ENCODE results near the gene SERHL2. TPM values are rescaled to one million over a fixed set of nuclear protein-coding genes. Genes with fewer than 3 reads are reported as not detected.
"Not testable (repeated sequence)": the region's sequence is repeated elsewhere in the genome, so short reads cannot be mapped to it uniquely, and the experiment has no call there.

The SERHL2 gene
- total RNA-seq, 8 experiments from 2014 or later = 0.54 to 3.0 (median 1.9) TPM

GRCh38 chr22:42519525-42520401, 34.0 kb upstream of the SERHL2 start, which contains the start of gene RRP7A:
Gene RRP7A, minus strand, starts transcription at chr22:42519796. Its CDS starts 10 bp downstream, at chr22:42519786.
- Histone ChIP-seq H3K4me1 (replicated peaks in 1 of 2) (peaks cover 6% of the 10 kb centered on the region in 2 donors), H3K4me3 (peak within 1 kb of the TSS; percentile 82 to 100 (median 95)), H3K27ac (peak within 1 kb of the TSS; percentile 77 to 81)
- WGBS, 10 experiments = 14 to 100% (median 67%) methylated on average over 1 to 4 of the region's 65 CpGs; no CpG with 5 or more reads in 5 of the 10 experiments
- peak; percentile 88 to 96 (median 90) for ATAC-seq (replicated peaks in 6 of 8)
- in situ Hi-C loops (cut with MboI; ENCODE audit: low pct_unique_long_range_greater_than_20kb in 2 of 9, low sequenced_read_pairs in 9 of 9, unreplicated experiment in 9 of 9) = no loop called here

- Histone ChIP-seq H3K27ac (no peak overlapping the region), H3K4me1 (replicated peaks in 1 of 2) (peaks cover 6% of the 10 kb centered on the region in 2 donors), H3K4me3 (no peak overlapping the region)
- WGBS, 10 experiments = 60 to 100% (median 91%) methylated on average over 1 to 9 of the region's 9 CpGs
- no peak for ATAC-seq (replicated peaks in 6 of 8)
- in situ Hi-C loops (cut with MboI; ENCODE audit: low pct_unique_long_range_greater_than_20kb in 2 of 9, low sequenced_read_pairs in 9 of 9, unreplicated experiment in 9 of 9) = no loop called here
These were observed 32.6 kb upstream of the SERHL2 start for GRCh38 chr22:42521228-42521546.

- no peak overlapping the region for H3K4me3 ChIP-seq
- no peak overlapping the region for H3K27ac ChIP-seq
- ATAC-seq (replicated peaks in 6 of 8) = no peak
- H3K4me1 ChIP-seq (replicated peaks in 1 of 2) = peaks cover 6% of the 10 kb centered on the region in 2 donors
- in situ Hi-C loops (cut with MboI; ENCODE audit: low pct_unique_long_range_greater_than_20kb in 2 of 9, low sequenced_read_pairs in 9 of 9, unreplicated experiment in 9 of 9) = no loop called here
- WGBS, 10 experiments = 45 to 100% (median 93%) methylated on average over 1 to 15 of the region's 15 CpGs; no CpG with 5 or more reads in 4 of the 10 experiments
These were observed 31.2 kb upstream of the SERHL2 start for GRCh38 chr22:42522546-42522945.

- Histone ChIP-seq H3K27ac (no peak overlapping the region), H3K4me3 (no peak overlapping the region), H3K4me1 (replicated peaks in 1 of 2) (peaks cover 3 to 6% of the 10 kb centered on the region in 2 donors)
- in situ Hi-C loops (cut with MboI; ENCODE audit: low pct_unique_long_range_greater_than_20kb in 2 of 9, low sequenced_read_pairs in 9 of 9, unreplicated experiment in 9 of 9) = no loop called here
- WGBS, 10 experiments = 51 to 100% (median 96%) methylated on average over 1 to 7 of the region's 11 CpGs; no CpG with 5 or more reads in 3 of the 10 experiments
- no peak for ATAC-seq (replicated peaks in 6 of 8)
These were observed 25.0 kb upstream of the SERHL2 start for GRCh38 chr22:42528591-42529307.

- WGBS, 10 experiments = 45 to 100% (median 84%) methylated on average over 1 to 8 of the region's 8 CpGs; no CpG with 5 or more reads in 3 of the 10 experiments
- ATAC-seq (replicated peaks in 6 of 8); in situ Hi-C loops (cut with MboI; ENCODE audit: low pct_unique_long_range_greater_than_20kb in 2 of 9, low sequenced_read_pairs in 9 of 9, unreplicated experiment in 9 of 9); H3K27ac ChIP-seq; H3K4me3 ChIP-seq; H3K4me1 ChIP-seq (replicated peaks in 1 of 2): not testable (repeated sequence)
These were observed 24.3 kb upstream of the SERHL2 start for GRCh38 chr22:42529435-42529834.

- ATAC-seq (replicated peaks in 6 of 8); H3K4me1 ChIP-seq (replicated peaks in 1 of 2); in situ Hi-C loops (cut with MboI; ENCODE audit: low pct_unique_long_range_greater_than_20kb in 2 of 9, low sequenced_read_pairs in 9 of 9, unreplicated experiment in 9 of 9); H3K4me3 ChIP-seq; H3K27ac ChIP-seq: not testable (repeated sequence)
- 70 to 100% (median 92%) methylated on average over 1 to 22 of the region's 24 CpGs; no CpG with 5 or more reads in 3 of the 10 experiments for whole genome bisulfite sequencing, 10 experiments
These were observed 22.2 kb upstream of the SERHL2 start for GRCh38 chr22:42531401-42532084.

GRCh38 chr22:42533638-42533977, 20.1 kb upstream of the SERHL2 start:
- 50 to 88% (median 67%) methylated on average over 1 to 6 of the region's 8 CpGs; no CpG with 5 or more reads in 4 of the 10 experiments for WGBS, 10 experiments
- no peak for ATAC-seq (replicated peaks in 6 of 8)

GRCh38 chr22:42535082-42535731, 18.5 kb upstream of the SERHL2 start:
- H3K4me3 ChIP-seq; H3K27ac ChIP-seq; in situ Hi-C loops (cut with MboI; ENCODE audit: low pct_unique_long_range_greater_than_20kb in 2 of 9, low sequenced_read_pairs in 9 of 9, unreplicated experiment in 9 of 9); H3K4me1 ChIP-seq (replicated peaks in 1 of 2): not testable (repeated sequence)
- no CpG with 5 or more reads among the region's 14 CpGs for WGBS, 10 experiments
- ATAC-seq (replicated peaks in 6 of 8) = peak in 5 of 8 experiments; percentile 73 to 91 (median 79)

More at GRCh38 chr22:42533638-42533977, 20.1 kb upstream of the SERHL2 start:
- in situ Hi-C loops (cut with MboI; ENCODE audit: low pct_unique_long_range_greater_than_20kb in 2 of 9, low sequenced_read_pairs in 9 of 9, unreplicated experiment in 9 of 9) = no loop called here
- Histone ChIP-seq H3K4me3 (no peak overlapping the region), H3K27ac (no peak overlapping the region), H3K4me1 (replicated peaks in 1 of 2) (peaks cover 6 to 8% of the 10 kb centered on the region in 2 donors)

- no peak overlapping the region for H3K4me3 ChIP-seq
- no peak overlapping the region for H3K27ac ChIP-seq
- 40 to 100% (median 77%) methylated on average over 1 to 5 of the region's 7 CpGs; no CpG with 5 or more reads in 1 of the 10 experiments for WGBS, 10 experiments
- H3K4me1 ChIP-seq (replicated peaks in 1 of 2) = peaks cover 6 to 8% of the 10 kb centered on the region in 2 donors
- in situ Hi-C loops (cut with MboI; ENCODE audit: low pct_unique_long_range_greater_than_20kb in 2 of 9, low sequenced_read_pairs in 9 of 9, unreplicated experiment in 9 of 9) = no loop called here
- no peak for ATAC-seq (replicated peaks in 6 of 8)
These were observed 17.6 kb upstream of the SERHL2 start for GRCh38 chr22:42536166-42536565.

GRCh38 chr22:42536634-42537033, 17.1 kb upstream of the SERHL2 start:
- 80 to 100% (median 90%) methylated on average over 1 to 11 of the region's 18 CpGs; no CpG with 5 or more reads in 3 of the 10 experiments for WGBS, 10 experiments
- ATAC-seq (replicated peaks in 6 of 8); H3K4me1 ChIP-seq (replicated peaks in 1 of 2); H3K27ac ChIP-seq; in situ Hi-C loops (cut with MboI; ENCODE audit: low pct_unique_long_range_greater_than_20kb in 2 of 9, low sequenced_read_pairs in 9 of 9, unreplicated experiment in 9 of 9); H3K4me3 ChIP-seq: not testable (repeated sequence)

- 50 to 100% (median 72%) methylated on average over 1 to 3 of the region's 14 CpGs; no CpG with 5 or more reads in 4 of the 10 experiments for WGBS, 10 experiments
- in situ Hi-C loops (cut with MboI; ENCODE audit: low pct_unique_long_range_greater_than_20kb in 2 of 9, low sequenced_read_pairs in 9 of 9, unreplicated experiment in 9 of 9); H3K27ac ChIP-seq; H3K4me3 ChIP-seq; H3K4me1 ChIP-seq (replicated peaks in 1 of 2): not testable (repeated sequence)
- ATAC-seq (replicated peaks in 6 of 8) = peak in 7 of 8 experiments; percentile 32 to 90 (median 69)
These were observed 16.4 kb upstream of the SERHL2 start for GRCh38 chr22:42537199-42537831.

- in situ Hi-C loops (cut with MboI; ENCODE audit: low pct_unique_long_range_greater_than_20kb in 2 of 9, low sequenced_read_pairs in 9 of 9, unreplicated experiment in 9 of 9); H3K4me3 ChIP-seq; H3K27ac ChIP-seq; H3K4me1 ChIP-seq (replicated peaks in 1 of 2): not testable (repeated sequence)
- WGBS, 10 experiments = 80 to 100% methylated on average over 1 to 2 of the region's 11 CpGs; no CpG with 5 or more reads in 8 of the 10 experiments
- peak in 5 of 8 experiments; percentile 38 to 85 (median 74) for ATAC-seq (replicated peaks in 6 of 8)
These were observed 14.5 kb upstream of the SERHL2 start for GRCh38 chr22:42539236-42539771.

Measured in motor neuron (in vitro differentiated cells).